Measurements from ENCODE around the gene PNO1.

DNA sequence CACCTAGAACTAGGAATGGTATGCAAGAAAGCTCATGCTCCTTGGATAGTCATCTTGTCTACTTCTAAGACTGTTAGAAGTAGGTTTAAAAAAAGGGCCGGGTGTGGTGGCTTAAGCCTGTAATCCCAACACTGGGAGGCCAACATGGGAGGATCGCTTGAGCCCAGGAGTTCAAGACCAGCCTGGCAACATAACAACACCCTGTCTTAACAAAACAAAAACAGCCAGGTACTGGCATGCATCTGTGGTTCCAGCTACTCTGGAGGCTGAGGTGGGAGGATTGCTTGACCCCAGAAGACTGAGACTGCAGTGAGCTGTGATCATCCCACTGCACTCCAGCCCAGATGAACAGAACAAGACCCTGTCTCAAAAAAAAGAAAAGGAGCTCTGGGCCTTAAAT lies 19.9 kb downstream of the PNO1 start:
- TF ChIP-seq, protein P1, sequence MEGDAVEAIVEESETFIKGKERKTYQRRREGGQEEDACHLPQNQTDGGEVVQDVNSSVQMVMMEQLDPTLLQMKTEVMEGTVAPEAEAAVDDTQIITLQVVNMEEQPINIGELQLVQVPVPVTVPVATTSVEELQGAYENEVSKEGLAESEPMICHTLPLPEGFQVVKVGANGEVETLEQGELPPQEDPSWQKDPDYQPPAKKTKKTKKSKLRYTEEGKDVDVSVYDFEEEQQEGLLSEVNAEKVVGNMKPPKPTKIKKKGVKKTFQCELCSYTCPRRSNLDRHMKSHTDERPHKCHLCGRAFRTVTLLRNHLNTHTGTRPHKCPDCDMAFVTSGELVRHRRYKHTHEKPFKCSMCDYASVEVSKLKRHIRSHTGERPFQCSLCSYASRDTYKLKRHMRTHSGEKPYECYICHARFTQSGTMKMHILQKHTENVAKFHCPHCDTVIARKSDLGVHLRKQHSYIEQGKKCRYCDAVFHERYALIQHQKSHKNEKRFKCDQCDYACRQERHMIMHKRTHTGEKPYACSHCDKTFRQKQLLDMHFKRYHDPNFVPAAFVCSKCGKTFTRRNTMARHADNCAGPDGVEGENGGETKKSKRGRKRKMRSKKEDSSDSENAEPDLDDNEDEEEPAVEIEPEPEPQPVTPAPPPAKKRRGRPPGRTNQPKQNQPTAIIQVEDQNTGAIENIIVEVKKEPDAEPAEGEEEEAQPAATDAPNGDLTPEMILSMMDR (IDR thresholded peaks at IDR 0.05) = no peak
- TF ChIP-seq POLR2A (IDR thresholded peaks at IDR 0.05) = no peak
